HTERT RPE-1 (cell line): Measurements from ENCODE around the gene STX18.
"Not testable (repeated sequence)": the region's sequence is repeated elsewhere in the genome, so short reads cannot be mapped to it uniquely, and the experiment has no call there.

Experiments used
- in situ Hi-C: fragments of 300-500 bp; cut with MboI; formaldehyde crosslinking; loops from 4 replicates; pipeline ENCODE4 v1.14.3; 2020; ENCODE audit warnings: low sequenced_read_pairs

Gene STX18

GRCh38 chr4:4541661-4542570, at the start of gene STX18:
TSS of gene STX18 (minus strand) at chr4:4542048. CDS start at chr4:4541964, 84 bp downstream.
- in situ Hi-C loops = no loop called here

GRCh38 chr4:4591071-4591470, 49.2 kb upstream of the STX18 start:
- in situ Hi-C loops = no loop called here

- in situ Hi-C loops = no loop called here
Measured at GRCh38 chr4:4590546-4590945, 48.7 kb upstream of the STX18 start.

GRCh38 chr4:4585012-4585670, 43.3 kb upstream of the STX18 start:
- in situ Hi-C loops = no loop called here

GRCh38 chr4:4583606-4584005, 41.8 kb upstream of the STX18 start:
- in situ Hi-C loops = no loop called here

GRCh38 chr4:4582653-4583052, 40.8 kb upstream of the STX18 start:
- in situ Hi-C loops = no loop called here

- in situ Hi-C loops = no loop called here
Measured at GRCh38 chr4:4580494-4580893, 38.6 kb upstream of the STX18 start.

GRCh38 chr4:4578981-4579380, 37.1 kb upstream of the STX18 start:
- in situ Hi-C loops = no loop called here

GRCh38 chr4:4577359-4577875, 35.6 kb upstream of the STX18 start:
- in situ Hi-C loops = no loop called here

- in situ Hi-C loops = no loop called here
Measured at GRCh38 chr4:4575284-4576211, 33.7 kb upstream of the STX18 start.

GRCh38 chr4:4574792-4575191, 32.9 kb upstream of the STX18 start:
- in situ Hi-C loops = no loop called here

- in situ Hi-C loops = no loop called here
Measured at GRCh38 chr4:4574052-4574451, 32.2 kb upstream of the STX18 start.

GRCh38 chr4:4572821-4573220, 31.0 kb upstream of the STX18 start:
- in situ Hi-C loops = no loop called here

GRCh38 chr4:4569861-4570260, 28.0 kb upstream of the STX18 start:
- in situ Hi-C loops = not testable (repeated sequence)

GRCh38 chr4:4568806-4569427, 27.1 kb upstream of the STX18 start:
- in situ Hi-C loops = no loop called here

- in situ Hi-C loops = not testable (repeated sequence)
Measured at GRCh38 chr4:4566359-4566758, 24.5 kb upstream of the STX18 start.

GRCh38 chr4:4564522-4564921, 22.7 kb upstream of the STX18 start:
- in situ Hi-C loops = no loop called here

GRCh38 chr4:4560642-4561041, 18.8 kb upstream of the STX18 start:
- in situ Hi-C loops = no loop called here

- in situ Hi-C loops = no loop called here
Measured at GRCh38 chr4:4560136-4560535, 18.3 kb upstream of the STX18 start.

GRCh38 chr4:4559596-4559995, 17.7 kb upstream of the STX18 start:
- in situ Hi-C loops = no loop called here
